ENCODE data around the gene KCNN4. TPM values are rescaled to one million over a fixed set of nuclear protein-coding genes. Genes with fewer than 3 reads are reported as not detected.

Gene KCNN4
- total RNA-seq, 1 donor from 2014 or later, result 0.85 TPM

GRCh38 chr19:43748685-43749084 lies 32.1 kb downstream of the KCNN4 start:
- no peak for DNase-seq (ENCODE audit: low read depth)

GRCh38 chr19:43748205-43748594 lies 32.6 kb downstream of the KCNN4 start:
- DNase-seq (ENCODE audit: low read depth), result no peak

GRCh38 chr19:43747557-43748204 lies 33.1 kb downstream of the KCNN4 start:
- DNase-seq (ENCODE audit: low read depth), result no peak

- no peak for DNase-seq (ENCODE audit: low read depth)
These were observed 37.7 kb downstream of the KCNN4 start for GRCh38 chr19:43743059-43743458.

- DNase-seq (ENCODE audit: low read depth), result no peak
These were observed 39.5 kb downstream of the KCNN4 start for GRCh38 chr19:43741075-43741825.

- no peak for DNase-seq (ENCODE audit: low read depth)
These were observed 41.1 kb downstream of the KCNN4 start for GRCh38 chr19:43739439-43740235.

- DNase-seq (ENCODE audit: low read depth), result no peak
These were observed 42.0 kb downstream of the KCNN4 start for GRCh38 chr19:43738780-43739211.

- no peak for DNase-seq (ENCODE audit: low read depth)
These were observed 44.8 kb downstream of the KCNN4 start for GRCh38 chr19:43735957-43736356.

GRCh38 chr19:43735013-43735412 lies 45.8 kb downstream of the KCNN4 start:
- no peak for DNase-seq (ENCODE audit: low read depth)

- DNase-seq (ENCODE audit: low read depth), result no peak
These were observed 48.9 kb downstream of the KCNN4 start for GRCh38 chr19:43731846-43732245.

- no peak for DNase-seq (ENCODE audit: low read depth)
These were observed 49.4 kb downstream of the KCNN4 start for GRCh38 chr19:43731346-43731745.

GRCh38 chr19:43729919-43730318 lies 50.9 kb downstream of the KCNN4 start:
- no peak for DNase-seq (ENCODE audit: low read depth)

GRCh38 chr19:43727593-43727853 lies 53.2 kb downstream of the KCNN4 start:
- no peak for DNase-seq (ENCODE audit: low read depth)

GRCh38 chr19:43726736-43727592 lies 53.8 kb downstream of the KCNN4 start:
- no peak for DNase-seq (ENCODE audit: low read depth)

- no peak for DNase-seq (ENCODE audit: low read depth)
These were observed 55.3 kb downstream of the KCNN4 start for GRCh38 chr19:43725468-43725867.

GRCh38 chr19:43724896-43725295 lies 55.9 kb downstream of the KCNN4 start:
- DNase-seq (ENCODE audit: low read depth), result no peak

GRCh38 chr19:43723588-43723987 lies 57.2 kb downstream of the KCNN4 start:
- DNase-seq (ENCODE audit: low read depth), result no peak

GRCh38 chr19:43721469-43722048 lies 59.2 kb downstream of the KCNN4 start:
- DNase-seq (ENCODE audit: low read depth), result no peak

- no peak for DNase-seq (ENCODE audit: low read depth)
These were observed 59.8 kb downstream of the KCNN4 start for GRCh38 chr19:43720936-43721335.

- DNase-seq (ENCODE audit: low read depth), result no peak
These were observed 60.9 kb downstream of the KCNN4 start for GRCh38 chr19:43719918-43720317.

- no peak for DNase-seq (ENCODE audit: low read depth)
These were observed 61.4 kb downstream of the KCNN4 start for GRCh38 chr19:43719378-43719868.
